Stimulated activated CD8-positive, alpha-beta memory T cell treated with anti-CD3 and anti-CD28 coated beads, Interleukin-7, amount 100 ng/mL, for 48 hours (primary cell): Measurements from ENCODE around the gene LIN9.

Experiments
- DNase-seq, 2 donors: peaks; one replicate each; pipeline ENCODE4 v3.0.0-alpha.2; 2020; ENCODE audit warnings: low read depth in 1 of 2; ENCODE audit errors: extremely low read depth in 1 of 2

The LIN9 gene

DNA sequence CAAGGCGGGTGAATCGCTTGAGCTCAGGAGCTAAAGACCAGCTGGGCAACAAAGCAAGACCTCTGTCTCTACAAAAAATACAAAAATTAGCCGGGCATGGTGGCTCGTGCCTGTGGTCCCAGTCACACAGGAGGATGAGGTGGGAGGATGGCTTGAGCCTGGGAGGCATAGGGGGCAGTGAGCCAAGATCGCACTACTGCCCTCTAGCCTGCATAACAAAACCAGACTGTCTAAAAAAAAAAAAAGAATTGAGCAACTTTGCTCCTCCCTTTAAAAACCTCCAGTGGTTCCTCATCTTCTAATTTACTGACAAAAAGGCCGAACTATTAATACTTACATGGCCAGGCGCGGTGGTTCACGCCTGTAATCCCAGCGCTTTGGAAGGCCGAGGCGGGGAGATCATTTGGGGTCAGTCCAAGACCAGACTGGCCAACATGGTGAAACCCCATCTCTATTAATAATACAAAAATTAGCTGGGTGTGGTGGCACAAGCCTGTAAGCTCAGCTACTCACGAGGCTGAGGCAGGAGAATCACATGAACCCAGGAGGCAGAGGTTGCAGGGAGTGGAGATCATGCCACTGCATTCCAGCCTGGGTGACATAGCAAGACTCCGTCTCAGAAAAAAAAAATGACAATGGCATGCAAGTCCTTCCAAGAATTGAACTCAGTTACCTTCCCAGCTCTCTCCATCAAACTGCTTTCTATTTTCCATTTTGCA is 126.8 kb downstream of the LIN9 start:
- no peak for DNase-seq
